K562 (cell line): ENCODE data around the gene CCDC77. TPM values are rescaled to one million over a fixed set of nuclear protein-coding genes. Genes with fewer than 3 reads are reported as not detected.

Experiments used
- E2F3 ChIP-seq: fragments of 250-450 bp; sonication (Bioruptor Pico); IDR thresholded peaks from 2 replicates; pipeline ENCODE4 v1.4.0; 2020; ENCODE audit warnings: mild to moderate bottlenecking
- FOS ChIP-seq: IDR thresholded peaks from 3 replicates; pipeline ENCODE4 v1.6.1; 2011; ENCODE audit not compliant: insufficient read length; ENCODE audit errors: extremely low read depth
- GTF2E2 ChIP-seq: fragments of 200-800 bp; sonication (Bioruptor generic); IDR thresholded peaks from 2 replicates; pipeline ENCODE4 v1.6.1; 2016; ENCODE audit warnings: missing genetic modification characterization, missing compliant biosample characterization
- HOXB6 ChIP-seq: fragments of 250-450 bp; sonication (Bioruptor Pico); IDR thresholded peaks from 2 replicates; pipeline ENCODE4 v1.5.1; 2022; ENCODE audit warnings: mild to moderate bottlenecking, borderline replicate concordance
- JUN ChIP-seq, 2 experiments: sonication (generic) in 1 of 2; formaldehyde crosslinking in 1 of 2; IDR thresholded peaks; 2 replicates each; pipeline versions ENCODE4 v1.6.1 to v1.8.0; 2012 to 2022; ENCODE audit warnings: borderline replicate concordance in 2 of 2, mild to moderate bottlenecking in 2 of 2, improper control_type of control experiment in 1 of 2, low read depth in 1 of 2, low read length in 1 of 2, missing genetic modification reagents in 1 of 2
- KAT2B ChIP-seq: IDR thresholded peaks from one replicate; pipeline ENCODE4 v1.6.1; 2012; ENCODE audit warnings: low read depth, mild to moderate bottlenecking, control low read depth, inconsistent platforms, low read length, moderate library complexity
- KHSRP ChIP-seq: fragments of 450-650 bp; IDR thresholded peaks from 2 replicates; pipeline ENCODE4 v1.6.1; 2017
- NELFE ChIP-seq: IDR thresholded peaks from 2 replicates; pipeline ENCODE4 v1.6.1; 2011; ENCODE audit warnings: mild to moderate bottlenecking; ENCODE audit not compliant: insufficient read depth, insufficient read length
- ZNF253 ChIP-seq: fragments of 250-450 bp; sonication (Bioruptor Pico); conservative IDR thresholded peaks from 2 replicates; pipeline ENCODE4 v1.6.1; 2021; ENCODE audit warnings: mild to moderate bottlenecking
- ZNF583 ChIP-seq: fragments of 250-450 bp; sonication (Bioruptor Pico); IDR thresholded peaks from 2 replicates; pipeline ENCODE4 v1.4.0; 2020
- ZNF77 ChIP-seq: fragments of 250-450 bp; sonication (Bioruptor Pico); IDR thresholded peaks from 2 replicates; pipeline ENCODE4 v1.5.0; 2020
- polyA plus RNA-seq, 8 experiments: library from polyadenylated mRNA; depleted of rRNA in 4 of 8; stranded (reverse) in 5 of 8; unstranded in 3 of 8; fragments of >200 nt; fragmentation: Nextera tagmentation in 2 of 8; fragmentation: Illumina TruSeq in 1 of 8; extraction: Ambion mirVana in 2 of 8; extraction: Trizol in 1 of 8; gene quantifications; 2 replicates each; pipeline versions ENCODE4 v1.2.1 to v1.2.3, GENCODE V29; 2011 to 2014; ENCODE audit warnings: inconsistent platforms in 1 of 8, missing spikeins in 1 of 8
- total RNA-seq, 7 experiments: library from RNA; depleted of rRNA in 6 of 7; stranded (reverse); fragments of >200 nt in 6 of 7; fragmentation: Illumina TruSeq in 2 of 7; extraction: Trizol in 2 of 7; gene quantifications; 2 replicates each; pipeline versions ENCODE4 v1.2.1 to v1.2.3, GENCODE V29; 2011 to 2021; ENCODE audit warnings: low replicate concordance in 1 of 7
- TF ChIP-seq, protein P1 (sequence below): fragments of 200-400 bp; formaldehyde crosslinking; IDR thresholded peaks from 2 replicates; pipeline ENCODE4 v1.6.1; 2017; ENCODE audit warnings: mild to moderate bottlenecking, low read depth, low read length, moderate library complexity
- TF ChIP-seq, protein P2 (sequence below), 2 experiments: fragments of 200-800 bp in 1 of 2; sonication (Bioruptor generic) in 1 of 2; sonication (generic) in 1 of 2; formaldehyde crosslinking in 1 of 2; IDR thresholded peaks in 1 of 2; conservative IDR thresholded peaks in 1 of 2; 2 replicates each; pipeline versions ENCODE4 v1.5.0 to v1.6.1; 2016 to 2020; ENCODE audit warnings: missing compliant biosample characterization in 1 of 2, missing genetic modification characterization in 1 of 2, missing genetic modification reagents in 1 of 2
- TF ChIP-seq, protein P3 (sequence below), 2 experiments: fragments of 450-650 bp in 1 of 2; sonication (generic) in 1 of 2; formaldehyde crosslinking in 1 of 2; IDR thresholded peaks in 1 of 2; conservative IDR thresholded peaks in 1 of 2; 2 replicates each; pipeline versions ENCODE4 v1.6.1 to v1.8.1; 2016 to 2023; ENCODE audit warnings: mild to moderate bottlenecking in 2 of 2, moderate library complexity in 2 of 2, inconsistent platforms in 1 of 2, missing genetic modification reagents in 1 of 2
- TF ChIP-seq, protein P4 (sequence below): fragments of 450-650 bp; IDR thresholded peaks from 2 replicates; pipeline ENCODE4 v1.6.1; 2016; ENCODE audit warnings: low read depth, mild to moderate bottlenecking, moderate library complexity
- TF ChIP-seq, protein P5 (sequence below): fragments of 450-650 bp; IDR thresholded peaks from 2 replicates; pipeline ENCODE4 v1.6.1; 2014; ENCODE audit warnings: low read depth, mild to moderate bottlenecking, moderate library complexity, borderline replicate concordance
- TF ChIP-seq, protein P6 (sequence below): fragments of 250-450 bp; sonication (Bioruptor Pico); IDR thresholded peaks from 2 replicates; pipeline ENCODE4 v1.4.0; 2020

Gene CCDC77
- total and polyA plus RNA-seq, 9 of the 15 experiments (the other 6 are each of a cell fraction or from before 2014, with no cell fraction given) = 10.5 to 26.5 (median 17.8) TPM

DNA sequence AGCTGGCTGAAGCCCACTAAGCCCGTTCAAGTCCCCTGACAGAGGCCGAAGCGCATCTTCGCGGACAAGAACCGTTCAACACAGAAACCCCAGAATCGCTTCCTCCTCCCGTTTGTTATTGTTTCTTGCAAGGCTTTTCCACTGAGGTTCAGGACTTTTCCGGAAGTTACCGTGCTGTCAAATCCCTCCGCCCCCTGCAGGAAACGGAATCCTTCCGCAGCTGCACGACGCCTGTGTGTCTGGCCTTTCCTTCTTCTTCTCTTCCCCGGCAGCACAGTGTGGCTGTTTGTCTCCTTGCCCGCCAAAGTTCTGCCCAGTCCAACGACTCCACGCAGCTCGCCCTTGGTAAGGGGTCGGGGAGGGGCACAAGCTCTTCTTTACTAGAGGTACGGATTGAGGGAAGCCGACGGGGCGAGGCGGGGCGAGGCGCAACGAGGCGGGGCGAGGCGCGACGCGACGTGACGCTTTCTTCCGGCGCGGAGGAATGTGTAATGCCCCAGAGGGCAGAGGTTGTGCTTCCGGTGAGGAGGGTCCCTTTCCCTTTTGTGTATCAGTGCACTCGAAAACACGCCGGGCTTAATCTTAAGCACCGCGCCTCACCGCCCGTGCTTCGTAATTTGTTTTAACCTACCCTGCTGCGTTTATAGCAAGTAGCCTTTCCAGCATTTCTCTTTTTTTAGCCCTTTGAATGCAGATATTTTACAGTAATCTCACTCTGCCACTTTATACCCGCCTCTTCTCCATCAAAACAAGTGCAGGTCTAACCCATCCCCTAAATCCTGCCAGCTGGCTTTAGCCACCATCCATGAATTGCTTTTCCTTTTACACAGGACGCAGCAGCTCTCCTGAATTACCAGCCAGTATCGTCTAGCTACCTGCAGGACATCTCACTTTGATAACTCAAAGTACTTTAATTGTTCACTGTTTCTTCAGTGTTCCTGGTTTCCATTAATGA is 12.0 kb upstream of the CCDC77 start, which contains the start of gene KDM5A (continued):
- TF ChIP-seq, protein P1, sequence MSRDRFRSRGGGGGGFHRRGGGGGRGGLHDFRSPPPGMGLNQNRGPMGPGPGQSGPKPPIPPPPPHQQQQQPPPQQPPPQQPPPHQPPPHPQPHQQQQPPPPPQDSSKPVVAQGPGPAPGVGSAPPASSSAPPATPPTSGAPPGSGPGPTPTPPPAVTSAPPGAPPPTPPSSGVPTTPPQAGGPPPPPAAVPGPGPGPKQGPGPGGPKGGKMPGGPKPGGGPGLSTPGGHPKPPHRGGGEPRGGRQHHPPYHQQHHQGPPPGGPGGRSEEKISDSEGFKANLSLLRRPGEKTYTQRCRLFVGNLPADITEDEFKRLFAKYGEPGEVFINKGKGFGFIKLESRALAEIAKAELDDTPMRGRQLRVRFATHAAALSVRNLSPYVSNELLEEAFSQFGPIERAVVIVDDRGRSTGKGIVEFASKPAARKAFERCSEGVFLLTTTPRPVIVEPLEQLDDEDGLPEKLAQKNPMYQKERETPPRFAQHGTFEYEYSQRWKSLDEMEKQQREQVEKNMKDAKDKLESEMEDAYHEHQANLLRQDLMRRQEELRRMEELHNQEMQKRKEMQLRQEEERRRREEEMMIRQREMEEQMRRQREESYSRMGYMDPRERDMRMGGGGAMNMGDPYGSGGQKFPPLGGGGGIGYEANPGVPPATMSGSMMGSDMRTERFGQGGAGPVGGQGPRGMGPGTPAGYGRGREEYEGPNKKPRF = no peak
- TF ChIP-seq KHSRP = no peak
- TF ChIP-seq, protein P2, sequence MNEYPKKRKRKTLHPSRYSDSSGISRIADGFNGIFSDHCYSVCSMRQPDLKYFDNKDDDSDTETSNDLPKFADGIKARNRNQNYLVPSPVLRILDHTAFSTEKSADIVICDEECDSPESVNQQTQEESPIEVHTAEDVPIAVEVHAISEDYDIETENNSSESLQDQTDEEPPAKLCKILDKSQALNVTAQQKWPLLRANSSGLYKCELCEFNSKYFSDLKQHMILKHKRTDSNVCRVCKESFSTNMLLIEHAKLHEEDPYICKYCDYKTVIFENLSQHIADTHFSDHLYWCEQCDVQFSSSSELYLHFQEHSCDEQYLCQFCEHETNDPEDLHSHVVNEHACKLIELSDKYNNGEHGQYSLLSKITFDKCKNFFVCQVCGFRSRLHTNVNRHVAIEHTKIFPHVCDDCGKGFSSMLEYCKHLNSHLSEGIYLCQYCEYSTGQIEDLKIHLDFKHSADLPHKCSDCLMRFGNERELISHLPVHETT (CRISPR knock-in tag; conservative IDR thresholded peaks at IDR 0.05 in 1 of 2, IDR thresholded peaks at IDR 0.05 in 1 of 2) = peak in 1 of 2 experiments; percentile 65; a peak in 2 of 4 replicates
- 0 out of 2 replicates have a peak, but pooled peaks have one; percentile 6 for TF ChIP-seq JUN (IDR thresholded peaks at IDR 0.05; ENCODE audit: borderline replicate concordance, low read depth, low read length)
- no peak for TF ChIP-seq JUN (CRISPR knock-in tag; IDR thresholded peaks at IDR 0.05; ENCODE audit: borderline replicate concordance)
- no peak for TF ChIP-seq ZNF583 (CRISPR knock-in tag)
- TF ChIP-seq, protein P3, sequence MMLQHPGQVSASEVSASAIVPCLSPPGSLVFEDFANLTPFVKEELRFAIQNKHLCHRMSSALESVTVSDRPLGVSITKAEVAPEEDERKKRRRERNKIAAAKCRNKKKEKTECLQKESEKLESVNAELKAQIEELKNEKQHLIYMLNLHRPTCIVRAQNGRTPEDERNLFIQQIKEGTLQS (IDR thresholded peaks at IDR 0.05) = peak; percentile 47; the same call in 1 of the 2 replicates
- TF ChIP-seq, protein P3 (CRISPR knock-in tag; conservative IDR thresholded peaks at IDR 0.05) = no peak
- 0 out of 2 replicates have a peak, but pooled peaks have one; percentile 52 for TF ChIP-seq GTF2E2 (tag)
- TF ChIP-seq ZNF77 (CRISPR knock-in tag) = no peak
- TF ChIP-seq, protein P4, sequence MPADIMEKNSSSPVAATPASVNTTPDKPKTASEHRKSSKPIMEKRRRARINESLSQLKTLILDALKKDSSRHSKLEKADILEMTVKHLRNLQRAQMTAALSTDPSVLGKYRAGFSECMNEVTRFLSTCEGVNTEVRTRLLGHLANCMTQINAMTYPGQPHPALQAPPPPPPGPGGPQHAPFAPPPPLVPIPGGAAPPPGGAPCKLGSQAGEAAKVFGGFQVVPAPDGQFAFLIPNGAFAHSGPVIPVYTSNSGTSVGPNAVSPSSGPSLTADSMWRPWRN = no peak
- TF ChIP-seq ZNF253 (CRISPR knock-in tag) = no peak
- TF ChIP-seq KAT2B = no peak
- no peak for TF ChIP-seq FOS
- TF ChIP-seq, protein P5, sequence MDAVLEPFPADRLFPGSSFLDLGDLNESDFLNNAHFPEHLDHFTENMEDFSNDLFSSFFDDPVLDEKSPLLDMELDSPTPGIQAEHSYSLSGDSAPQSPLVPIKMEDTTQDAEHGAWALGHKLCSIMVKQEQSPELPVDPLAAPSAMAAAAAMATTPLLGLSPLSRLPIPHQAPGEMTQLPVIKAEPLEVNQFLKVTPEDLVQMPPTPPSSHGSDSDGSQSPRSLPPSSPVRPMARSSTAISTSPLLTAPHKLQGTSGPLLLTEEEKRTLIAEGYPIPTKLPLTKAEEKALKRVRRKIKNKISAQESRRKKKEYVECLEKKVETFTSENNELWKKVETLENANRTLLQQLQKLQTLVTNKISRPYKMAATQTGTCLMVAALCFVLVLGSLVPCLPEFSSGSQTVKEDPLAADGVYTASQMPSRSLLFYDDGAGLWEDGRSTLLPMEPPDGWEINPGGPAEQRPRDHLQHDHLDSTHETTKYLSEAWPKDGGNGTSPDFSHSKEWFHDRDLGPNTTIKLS = peak; percentile 60; the same call in 1 of the 2 replicates
- TF ChIP-seq NELFE = no peak
- TF ChIP-seq, protein P6, sequence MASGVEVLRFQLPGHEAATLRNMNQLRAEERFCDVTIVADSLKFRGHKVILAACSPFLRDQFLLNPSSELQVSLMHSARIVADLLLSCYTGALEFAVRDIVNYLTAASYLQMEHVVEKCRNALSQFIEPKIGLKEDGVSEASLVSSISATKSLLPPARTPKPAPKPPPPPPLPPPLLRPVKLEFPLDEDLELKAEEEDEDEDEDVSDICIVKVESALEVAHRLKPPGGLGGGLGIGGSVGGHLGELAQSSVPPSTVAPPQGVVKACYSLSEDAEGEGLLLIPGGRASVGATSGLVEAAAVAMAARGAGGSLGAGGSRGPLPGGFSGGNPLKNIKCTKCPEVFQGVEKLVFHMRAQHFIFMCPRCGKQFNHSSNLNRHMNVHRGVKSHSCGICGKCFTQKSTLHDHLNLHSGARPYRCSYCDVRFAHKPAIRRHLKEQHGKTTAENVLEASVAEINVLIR (CRISPR knock-in tag) = peak; percentile 78
- no peak for TF ChIP-seq E2F3 (CRISPR knock-in tag)
- no peak for TF ChIP-seq HOXB6
